ENCODE measurements around the gene USP31.

The USP31 gene

DNA sequence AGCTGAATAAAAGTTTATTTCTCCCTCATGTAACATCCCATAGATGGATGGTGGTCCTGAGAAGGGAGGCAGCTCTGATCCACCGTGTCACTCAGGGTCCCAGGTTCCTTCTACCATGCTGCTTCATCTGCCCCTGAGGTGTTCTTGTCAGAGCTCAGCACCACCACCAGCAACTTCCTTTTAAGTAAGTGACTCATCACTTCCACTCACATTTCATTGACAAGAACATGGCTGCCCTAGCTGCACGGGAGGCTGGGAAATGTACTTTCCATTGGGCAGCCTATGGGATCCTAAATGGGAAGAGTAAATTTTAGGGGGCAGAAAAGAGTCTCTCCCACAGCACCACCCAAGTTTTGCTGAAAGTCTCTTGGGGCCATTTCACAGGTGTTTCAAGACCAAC lies 134.7 kb downstream of the USP31 start:
- DNase-seq = no peak
- no peaks in the 10 kb centered on the region for H3K36me3 ChIP-seq (replicated peaks)
- in situ Hi-C loops (cut with HindIII; ENCODE audit: low pct_ligation_motif_present, low sequenced_read_pairs) = no loop called here
- H3K4me3 ChIP-seq (ENCODE audit: low read depth, low read length) = no peak overlapping the region
- TF ChIP-seq, protein P1, sequence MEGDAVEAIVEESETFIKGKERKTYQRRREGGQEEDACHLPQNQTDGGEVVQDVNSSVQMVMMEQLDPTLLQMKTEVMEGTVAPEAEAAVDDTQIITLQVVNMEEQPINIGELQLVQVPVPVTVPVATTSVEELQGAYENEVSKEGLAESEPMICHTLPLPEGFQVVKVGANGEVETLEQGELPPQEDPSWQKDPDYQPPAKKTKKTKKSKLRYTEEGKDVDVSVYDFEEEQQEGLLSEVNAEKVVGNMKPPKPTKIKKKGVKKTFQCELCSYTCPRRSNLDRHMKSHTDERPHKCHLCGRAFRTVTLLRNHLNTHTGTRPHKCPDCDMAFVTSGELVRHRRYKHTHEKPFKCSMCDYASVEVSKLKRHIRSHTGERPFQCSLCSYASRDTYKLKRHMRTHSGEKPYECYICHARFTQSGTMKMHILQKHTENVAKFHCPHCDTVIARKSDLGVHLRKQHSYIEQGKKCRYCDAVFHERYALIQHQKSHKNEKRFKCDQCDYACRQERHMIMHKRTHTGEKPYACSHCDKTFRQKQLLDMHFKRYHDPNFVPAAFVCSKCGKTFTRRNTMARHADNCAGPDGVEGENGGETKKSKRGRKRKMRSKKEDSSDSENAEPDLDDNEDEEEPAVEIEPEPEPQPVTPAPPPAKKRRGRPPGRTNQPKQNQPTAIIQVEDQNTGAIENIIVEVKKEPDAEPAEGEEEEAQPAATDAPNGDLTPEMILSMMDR (IDR thresholded peaks at IDR 0.05; ENCODE audit: low read depth, low read length, missing control alignments) = no peak
- no peak overlapping the region for H3K27ac ChIP-seq
- H3K27me3 ChIP-seq (replicated peaks) = no peaks in the 10 kb centered on the region

Data from brain microvascular endothelial cell (primary cell).